Measurements from ENCODE around the gene ZFPM1. TPM values are rescaled to one million over a fixed set of nuclear protein-coding genes. Genes with fewer than 3 reads are reported as not detected.

ZFPM1 gene
- total RNA-seq, 1 donor from 2014 or later = 6.8 TPM

- peaks cover 8% of the 10 kb centered on the region for H3K4me1 Mint-ChIP-seq (ENCODE audit: unreplicated experiment)
- H3K4me3 Mint-ChIP-seq (ENCODE audit: unreplicated experiment) = no peak overlapping the region
- H3K36me3 Mint-ChIP-seq (ENCODE audit: low read depth, unreplicated experiment) = peaks cover 5% of the 10 kb centered on the region
- no peak overlapping the region for H3K27ac Mint-ChIP-seq (ENCODE audit: unreplicated experiment)
- no peak for DNase-seq (ENCODE audit: low spot score)
- H3K27me3 Mint-ChIP-seq (ENCODE audit: unreplicated experiment) = peaks cover 8% of the 10 kb centered on the region
- TF ChIP-seq, protein P1, sequence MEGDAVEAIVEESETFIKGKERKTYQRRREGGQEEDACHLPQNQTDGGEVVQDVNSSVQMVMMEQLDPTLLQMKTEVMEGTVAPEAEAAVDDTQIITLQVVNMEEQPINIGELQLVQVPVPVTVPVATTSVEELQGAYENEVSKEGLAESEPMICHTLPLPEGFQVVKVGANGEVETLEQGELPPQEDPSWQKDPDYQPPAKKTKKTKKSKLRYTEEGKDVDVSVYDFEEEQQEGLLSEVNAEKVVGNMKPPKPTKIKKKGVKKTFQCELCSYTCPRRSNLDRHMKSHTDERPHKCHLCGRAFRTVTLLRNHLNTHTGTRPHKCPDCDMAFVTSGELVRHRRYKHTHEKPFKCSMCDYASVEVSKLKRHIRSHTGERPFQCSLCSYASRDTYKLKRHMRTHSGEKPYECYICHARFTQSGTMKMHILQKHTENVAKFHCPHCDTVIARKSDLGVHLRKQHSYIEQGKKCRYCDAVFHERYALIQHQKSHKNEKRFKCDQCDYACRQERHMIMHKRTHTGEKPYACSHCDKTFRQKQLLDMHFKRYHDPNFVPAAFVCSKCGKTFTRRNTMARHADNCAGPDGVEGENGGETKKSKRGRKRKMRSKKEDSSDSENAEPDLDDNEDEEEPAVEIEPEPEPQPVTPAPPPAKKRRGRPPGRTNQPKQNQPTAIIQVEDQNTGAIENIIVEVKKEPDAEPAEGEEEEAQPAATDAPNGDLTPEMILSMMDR (IDR thresholded peaks at IDR 0.05; ENCODE audit: unreplicated experiment) = no peak
- H3K9me3 Mint-ChIP-seq (ENCODE audit: unreplicated experiment) = no peaks in the 10 kb centered on the region
These were observed 70.5 kb downstream of the ZFPM1 start for GRCh38 chr16:88523309-88524161.

GRCh38 chr16:88524274-88524972, 71.3 kb downstream of the ZFPM1 start:
- DNase-seq (ENCODE audit: low spot score) = no peak
- peaks cover 8% of the 10 kb centered on the region for H3K36me3 Mint-ChIP-seq (ENCODE audit: low read depth, unreplicated experiment)
- TF ChIP-seq, protein P1 (IDR thresholded peaks at IDR 0.05; ENCODE audit: unreplicated experiment) = no peak
- peaks cover 12% of the 10 kb centered on the region for H3K27me3 Mint-ChIP-seq (ENCODE audit: unreplicated experiment)
- no peak overlapping the region for H3K27ac Mint-ChIP-seq (ENCODE audit: unreplicated experiment)
- H3K4me3 Mint-ChIP-seq (ENCODE audit: unreplicated experiment) = no peak overlapping the region
- no peaks in the 10 kb centered on the region for H3K9me3 Mint-ChIP-seq (ENCODE audit: unreplicated experiment)
- peaks cover 8% of the 10 kb centered on the region for H3K4me1 Mint-ChIP-seq (ENCODE audit: unreplicated experiment)

DNA sequence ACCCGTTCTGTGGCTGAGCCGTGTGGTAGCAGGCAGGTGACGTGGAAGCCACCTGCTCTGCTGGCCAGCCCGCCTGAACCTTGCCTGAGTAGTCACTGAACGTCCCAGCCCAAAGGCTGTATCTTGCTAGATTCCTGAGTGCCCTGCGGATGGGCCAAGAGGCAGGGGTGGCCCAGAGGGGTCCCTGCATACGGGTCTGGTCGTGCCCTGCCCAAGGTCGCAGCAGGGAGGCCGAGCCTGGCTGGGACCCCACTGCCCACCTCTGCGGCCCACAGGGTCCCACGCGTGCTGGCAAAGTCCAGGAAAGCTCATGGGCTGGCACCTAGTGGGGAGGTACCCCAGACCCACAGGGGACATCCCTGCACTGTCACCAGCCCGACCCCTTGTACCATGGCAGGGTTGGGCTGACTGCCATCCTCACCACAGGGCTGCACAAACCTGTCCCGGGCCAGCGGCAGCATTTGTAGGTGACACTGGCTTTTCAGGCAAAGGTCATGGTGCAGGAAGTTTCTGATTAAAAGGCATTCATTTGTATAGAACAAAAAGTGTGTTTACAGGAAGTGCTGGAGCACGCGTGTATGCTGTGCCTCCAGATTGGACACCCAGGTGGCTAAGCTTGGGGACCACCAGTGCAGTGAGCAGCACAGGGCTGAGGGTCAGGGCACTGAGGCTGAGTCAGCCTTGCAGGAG, 72.0 kb downstream of the ZFPM1 start:
- DNase-seq (ENCODE audit: low spot score) = no peak
- Mint-ChIP-seq H3K27ac (ENCODE audit: unreplicated experiment) (no peak overlapping the region), H3K4me3 (ENCODE audit: unreplicated experiment) (no peak overlapping the region), H3K9me3 (ENCODE audit: unreplicated experiment) (no peaks in the 10 kb centered on the region), H3K27me3 (ENCODE audit: unreplicated experiment) (peaks cover 12% of the 10 kb centered on the region), H3K36me3 (ENCODE audit: low read depth, unreplicated experiment) (peaks cover 8% of the 10 kb centered on the region), H3K4me1 (ENCODE audit: unreplicated experiment) (peaks cover 8% of the 10 kb centered on the region)
- TF ChIP-seq, protein P1 (IDR thresholded peaks at IDR 0.05; ENCODE audit: unreplicated experiment) = no peak

- Mint-ChIP-seq H3K36me3 (ENCODE audit: low read depth, unreplicated experiment) (peaks cover 8% of the 10 kb centered on the region), H3K27me3 (ENCODE audit: unreplicated experiment) (peaks cover 10% of the 10 kb centered on the region), H3K27ac (ENCODE audit: unreplicated experiment) (no peak overlapping the region), H3K4me1 (ENCODE audit: unreplicated experiment) (peaks cover 8% of the 10 kb centered on the region), H3K4me3 (ENCODE audit: unreplicated experiment) (no peak overlapping the region), H3K9me3 (ENCODE audit: unreplicated experiment) (no peaks in the 10 kb centered on the region)
- TF ChIP-seq, protein P1 (IDR thresholded peaks at IDR 0.05; ENCODE audit: unreplicated experiment) = no peak
- no peak for DNase-seq (ENCODE audit: low spot score)
These were observed 72.5 kb downstream of the ZFPM1 start for GRCh38 chr16:88525663-88525990.
